Measurements from ENCODE around the gene COL19A1.

The COL19A1 gene

DNA sequence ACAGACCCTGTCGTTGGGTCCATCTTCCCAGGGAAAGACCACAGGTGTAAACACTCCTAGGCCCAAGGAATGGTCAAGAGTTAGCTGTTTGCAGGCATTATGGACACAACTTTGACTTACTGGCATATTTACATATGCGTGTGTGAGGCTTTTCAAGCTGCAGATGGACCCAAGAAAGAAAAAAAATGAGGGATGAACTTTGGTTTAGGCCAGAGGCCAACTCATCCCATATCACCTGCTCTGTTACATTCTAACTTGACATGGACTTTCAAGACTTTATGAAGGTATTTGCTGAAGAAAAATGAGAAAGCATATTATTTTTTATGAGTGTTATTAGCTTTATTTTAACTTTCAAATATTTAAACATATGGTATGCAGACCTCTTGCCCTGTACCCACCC lies 6.9 kb downstream of the COL19A1 start:
- TF ChIP-seq TAF1 (IDR thresholded peaks at IDR 0.05; ENCODE audit: low read depth) (no peak), YY1 (IDR thresholded peaks at IDR 0.05; ENCODE audit: low read depth) (no peak), NFIC (IDR thresholded peaks at IDR 0.05) (no peak), TEAD4 (IDR thresholded peaks at IDR 0.05) (no peak), FOXM1 (IDR thresholded peaks at IDR 0.05; ENCODE audit: borderline replicate concordance, low read depth) (no peak), RAD21 (IDR thresholded peaks at IDR 0.05; ENCODE audit: low read depth) (no peak), CEBPB (IDR thresholded peaks at IDR 0.05) (no peak), CREB1 (IDR thresholded peaks at IDR 0.05; ENCODE audit: low read depth) (no peak), ZBTB7A (IDR thresholded peaks at IDR 0.05; ENCODE audit: low read depth) (no peak), EP300 (IDR thresholded peaks at IDR 0.05; ENCODE audit: borderline replicate concordance) (no peak)
- TF ChIP-seq, protein P1, sequence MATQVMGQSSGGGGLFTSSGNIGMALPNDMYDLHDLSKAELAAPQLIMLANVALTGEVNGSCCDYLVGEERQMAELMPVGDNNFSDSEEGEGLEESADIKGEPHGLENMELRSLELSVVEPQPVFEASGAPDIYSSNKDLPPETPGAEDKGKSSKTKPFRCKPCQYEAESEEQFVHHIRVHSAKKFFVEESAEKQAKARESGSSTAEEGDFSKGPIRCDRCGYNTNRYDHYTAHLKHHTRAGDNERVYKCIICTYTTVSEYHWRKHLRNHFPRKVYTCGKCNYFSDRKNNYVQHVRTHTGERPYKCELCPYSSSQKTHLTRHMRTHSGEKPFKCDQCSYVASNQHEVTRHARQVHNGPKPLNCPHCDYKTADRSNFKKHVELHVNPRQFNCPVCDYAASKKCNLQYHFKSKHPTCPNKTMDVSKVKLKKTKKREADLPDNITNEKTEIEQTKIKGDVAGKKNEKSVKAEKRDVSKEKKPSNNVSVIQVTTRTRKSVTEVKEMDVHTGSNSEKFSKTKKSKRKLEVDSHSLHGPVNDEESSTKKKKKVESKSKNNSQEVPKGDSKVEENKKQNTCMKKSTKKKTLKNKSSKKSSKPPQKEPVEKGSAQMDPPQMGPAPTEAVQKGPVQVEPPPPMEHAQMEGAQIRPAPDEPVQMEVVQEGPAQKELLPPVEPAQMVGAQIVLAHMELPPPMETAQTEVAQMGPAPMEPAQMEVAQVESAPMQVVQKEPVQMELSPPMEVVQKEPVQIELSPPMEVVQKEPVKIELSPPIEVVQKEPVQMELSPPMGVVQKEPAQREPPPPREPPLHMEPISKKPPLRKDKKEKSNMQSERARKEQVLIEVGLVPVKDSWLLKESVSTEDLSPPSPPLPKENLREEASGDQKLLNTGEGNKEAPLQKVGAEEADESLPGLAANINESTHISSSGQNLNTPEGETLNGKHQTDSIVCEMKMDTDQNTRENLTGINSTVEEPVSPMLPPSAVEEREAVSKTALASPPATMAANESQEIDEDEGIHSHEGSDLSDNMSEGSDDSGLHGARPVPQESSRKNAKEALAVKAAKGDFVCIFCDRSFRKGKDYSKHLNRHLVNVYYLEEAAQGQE (IDR thresholded peaks at IDR 0.05; ENCODE audit: low read depth) = no peak
- TF ChIP-seq, protein P2, sequence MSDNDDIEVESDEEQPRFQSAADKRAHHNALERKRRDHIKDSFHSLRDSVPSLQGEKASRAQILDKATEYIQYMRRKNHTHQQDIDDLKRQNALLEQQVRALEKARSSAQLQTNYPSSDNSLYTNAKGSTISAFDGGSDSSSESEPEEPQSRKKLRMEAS (IDR thresholded peaks at IDR 0.05) = no peak

DNA sequence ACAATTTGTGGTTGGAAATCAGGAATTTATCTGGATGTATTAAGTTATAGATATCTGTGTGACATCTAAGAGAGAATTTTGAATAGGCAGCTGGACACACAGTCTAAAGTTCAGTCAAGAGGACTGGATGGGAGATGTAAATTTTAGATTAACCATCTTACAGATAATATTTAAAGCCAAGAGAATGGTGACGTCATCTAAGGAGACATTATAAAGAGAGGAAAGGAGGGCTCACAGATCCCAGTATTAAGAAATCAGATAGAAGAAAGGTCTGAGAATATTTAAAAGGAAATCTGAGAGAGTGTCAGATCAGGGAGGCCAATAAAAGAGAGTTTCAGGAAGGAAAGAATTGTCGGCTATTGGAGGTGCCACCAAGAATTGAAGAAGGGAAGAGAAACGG lies 9.4 kb downstream of the COL19A1 start:
- no peak for TF ChIP-seq NFIC (IDR thresholded peaks at IDR 0.05)
- TF ChIP-seq ZBTB7A (IDR thresholded peaks at IDR 0.05; ENCODE audit: low read depth) = no peak
- TF ChIP-seq TCF12 (IDR thresholded peaks at IDR 0.05; ENCODE audit: low read depth) = no peak
- TF ChIP-seq EP300 (IDR thresholded peaks at IDR 0.05; ENCODE audit: borderline replicate concordance) = no peak
- TF ChIP-seq FOXM1 (IDR thresholded peaks at IDR 0.05; ENCODE audit: borderline replicate concordance, low read depth) = no peak
- TF ChIP-seq, protein P3, sequence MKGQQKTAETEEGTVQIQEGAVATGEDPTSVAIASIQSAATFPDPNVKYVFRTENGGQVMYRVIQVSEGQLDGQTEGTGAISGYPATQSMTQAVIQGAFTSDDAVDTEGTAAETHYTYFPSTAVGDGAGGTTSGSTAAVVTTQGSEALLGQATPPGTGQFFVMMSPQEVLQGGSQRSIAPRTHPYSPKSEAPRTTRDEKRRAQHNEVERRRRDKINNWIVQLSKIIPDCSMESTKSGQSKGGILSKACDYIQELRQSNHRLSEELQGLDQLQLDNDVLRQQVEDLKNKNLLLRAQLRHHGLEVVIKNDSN (IDR thresholded peaks at IDR 0.05) = no peak
- TF ChIP-seq CEBPB (IDR thresholded peaks at IDR 0.05) = no peak
- TF ChIP-seq, protein P2 (IDR thresholded peaks at IDR 0.05) = no peak
- TF ChIP-seq RAD21 (IDR thresholded peaks at IDR 0.05; ENCODE audit: low read depth) = no peak

DNA sequence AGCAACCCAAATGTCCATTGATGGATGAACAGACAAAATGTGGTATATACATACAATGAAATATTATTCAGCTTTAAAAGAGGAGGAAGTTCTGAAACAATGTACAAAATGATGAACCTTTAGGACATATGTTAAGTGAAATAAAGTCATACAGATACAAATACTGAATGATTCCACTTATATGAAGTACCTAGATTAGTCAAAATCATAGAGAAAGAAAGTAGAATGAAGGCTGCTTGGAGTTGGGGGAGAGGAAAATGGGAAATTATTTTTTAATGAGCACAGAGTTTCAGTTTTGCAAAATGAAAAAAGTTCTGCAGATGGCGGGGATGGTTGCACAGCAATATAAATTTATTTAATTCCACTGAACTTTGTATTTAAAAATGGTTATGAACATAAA lies 12.4 kb downstream of the COL19A1 start:
- TF ChIP-seq ZBTB7A (IDR thresholded peaks at IDR 0.05; ENCODE audit: low read depth) (no peak), CREB1 (IDR thresholded peaks at IDR 0.05; ENCODE audit: low read depth) (no peak), NFIC (IDR thresholded peaks at IDR 0.05) (no peak), TEAD4 (IDR thresholded peaks at IDR 0.05) (no peak), EGR1 (IDR thresholded peaks at IDR 0.05) (no peak), RAD21 (IDR thresholded peaks at IDR 0.05; ENCODE audit: low read depth) (no peak), TAF1 (IDR thresholded peaks at IDR 0.05; ENCODE audit: low read depth) (no peak), TCF12 (IDR thresholded peaks at IDR 0.05; ENCODE audit: low read depth) (no peak), EP300 (IDR thresholded peaks at IDR 0.05; ENCODE audit: borderline replicate concordance) (no peak), CEBPB (IDR thresholded peaks at IDR 0.05) (no peak), FOXM1 (IDR thresholded peaks at IDR 0.05; ENCODE audit: borderline replicate concordance, low read depth) (no peak), YY1 (IDR thresholded peaks at IDR 0.05; ENCODE audit: low read depth) (no peak)
- TF ChIP-seq, protein P1 (IDR thresholded peaks at IDR 0.05; ENCODE audit: low read depth) = no peak
- TF ChIP-seq, protein P2 (IDR thresholded peaks at IDR 0.05) = no peak
- TF ChIP-seq, protein P3 (IDR thresholded peaks at IDR 0.05) = no peak

DNA sequence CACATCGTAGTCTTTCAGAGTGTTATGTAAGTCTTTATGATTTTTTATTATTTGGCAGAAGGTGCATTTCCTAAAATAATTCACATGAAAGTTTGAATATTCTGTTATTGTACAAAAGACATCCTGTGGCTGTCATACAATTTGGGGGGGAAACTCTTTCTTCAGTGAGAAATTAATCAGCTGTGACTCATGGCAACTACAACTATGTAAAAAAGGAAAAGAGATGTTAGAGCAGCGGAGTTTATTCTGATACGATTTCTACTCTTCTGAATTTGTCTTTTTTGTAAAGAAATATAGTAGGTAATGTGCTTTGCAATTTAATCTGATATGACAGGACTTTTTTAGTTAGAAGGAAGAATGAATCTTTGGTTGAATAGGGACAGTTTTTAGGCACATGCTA lies 14.2 kb downstream of the COL19A1 start:
- TF ChIP-seq TCF12 (IDR thresholded peaks at IDR 0.05; ENCODE audit: low read depth) (no peak), RAD21 (IDR thresholded peaks at IDR 0.05; ENCODE audit: low read depth) (no peak), TEAD4 (IDR thresholded peaks at IDR 0.05) (no peak), CREB1 (IDR thresholded peaks at IDR 0.05; ENCODE audit: low read depth) (no peak), ZBTB7A (IDR thresholded peaks at IDR 0.05; ENCODE audit: low read depth) (no peak), EP300 (IDR thresholded peaks at IDR 0.05; ENCODE audit: borderline replicate concordance) (no peak), CEBPB (IDR thresholded peaks at IDR 0.05) (no peak), FOXM1 (IDR thresholded peaks at IDR 0.05; ENCODE audit: borderline replicate concordance, low read depth) (no peak), NFIC (IDR thresholded peaks at IDR 0.05) (no peak), YY1 (IDR thresholded peaks at IDR 0.05; ENCODE audit: low read depth) (no peak), TAF1 (IDR thresholded peaks at IDR 0.05; ENCODE audit: low read depth) (no peak), EGR1 (IDR thresholded peaks at IDR 0.05) (no peak)
- TF ChIP-seq, protein P3 (IDR thresholded peaks at IDR 0.05) = no peak
- TF ChIP-seq, protein P2 (IDR thresholded peaks at IDR 0.05) = no peak
- TF ChIP-seq, protein P1 (IDR thresholded peaks at IDR 0.05; ENCODE audit: low read depth) = no peak

Data from Ishikawa (cell line).